Esophagus muscularis mucosa (tissue), 4 donors: ENCODE data around the gene TOLLIP.

ENCODE experiments used
- EP300 ChIP-seq: sonication (generic); formaldehyde crosslinking; IDR thresholded peaks from one replicate; pipeline ENCODE4 v1.6.1; 2017; ENCODE audit warnings: antibody characterized with exemption
- POLR2A ChIP-seq: fragments of 450-650 bp; IDR thresholded peaks from one replicate; pipeline ENCODE4 v1.6.1; 2017; ENCODE audit warnings: antibody characterized with exemption, moderate library complexity, mild to moderate bottlenecking, low read depth
- POLR2AphosphoS5 ChIP-seq, 2 donors: sonication (generic); formaldehyde crosslinking; IDR thresholded peaks; one replicate each; pipeline ENCODE4 v1.6.1; 2017; ENCODE audit warnings: antibody characterized with exemption in 2 of 2
- TF ChIP-seq, protein P1 (sequence below), 3 experiments: fragments of 200-600 bp in 2 of 3; fragments of 450-650 bp in 1 of 3; sonication (generic) in 2 of 3; IDR thresholded peaks; one replicate each; pipeline ENCODE4 v1.5.1; 2017 to 2019; ENCODE audit warnings: antibody characterized with exemption in 3 of 3, mild to moderate bottlenecking in 2 of 3, moderate library complexity in 1 of 3

- TF ChIP-seq, protein P1, sequence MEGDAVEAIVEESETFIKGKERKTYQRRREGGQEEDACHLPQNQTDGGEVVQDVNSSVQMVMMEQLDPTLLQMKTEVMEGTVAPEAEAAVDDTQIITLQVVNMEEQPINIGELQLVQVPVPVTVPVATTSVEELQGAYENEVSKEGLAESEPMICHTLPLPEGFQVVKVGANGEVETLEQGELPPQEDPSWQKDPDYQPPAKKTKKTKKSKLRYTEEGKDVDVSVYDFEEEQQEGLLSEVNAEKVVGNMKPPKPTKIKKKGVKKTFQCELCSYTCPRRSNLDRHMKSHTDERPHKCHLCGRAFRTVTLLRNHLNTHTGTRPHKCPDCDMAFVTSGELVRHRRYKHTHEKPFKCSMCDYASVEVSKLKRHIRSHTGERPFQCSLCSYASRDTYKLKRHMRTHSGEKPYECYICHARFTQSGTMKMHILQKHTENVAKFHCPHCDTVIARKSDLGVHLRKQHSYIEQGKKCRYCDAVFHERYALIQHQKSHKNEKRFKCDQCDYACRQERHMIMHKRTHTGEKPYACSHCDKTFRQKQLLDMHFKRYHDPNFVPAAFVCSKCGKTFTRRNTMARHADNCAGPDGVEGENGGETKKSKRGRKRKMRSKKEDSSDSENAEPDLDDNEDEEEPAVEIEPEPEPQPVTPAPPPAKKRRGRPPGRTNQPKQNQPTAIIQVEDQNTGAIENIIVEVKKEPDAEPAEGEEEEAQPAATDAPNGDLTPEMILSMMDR (IDR thresholded peaks at IDR 0.05), result no peak
- no peak for TF ChIP-seq POLR2A
- no peak for TF ChIP-seq POLR2AphosphoS5 (IDR thresholded peaks at IDR 0.05)
- no peak for TF ChIP-seq EP300
Observed at GRCh38 chr11:1235901-1236315, 73.5 kb downstream of the TOLLIP start.
